A549 (cell line): ENCODE data around the gene GRAP2.

ENCODE experiments used
- CBX2 ChIP-seq: fragments of 200-600 bp; sonication (generic); IDR thresholded peaks from 2 replicates; pipeline ENCODE4 v1.6.1; 2016; ENCODE audit warnings: low read depth, mild to moderate bottlenecking, borderline replicate concordance
- MYC ChIP-seq: IDR thresholded peaks from 2 replicates; pipeline ENCODE4 v1.6.1; 2012; ENCODE audit warnings: mild to moderate bottlenecking, inconsistent platforms, low read length, improper control_type of control experiment, borderline replicate concordance
- RFX5 ChIP-seq: fragments of 450-650 bp; IDR thresholded peaks from 2 replicates; pipeline ENCODE4 v1.7.1; 2014; ENCODE audit warnings: antibody characterized with exemption, mild to moderate bottlenecking, moderate library complexity

GRCh38 chr22:39941601-39942000 lies 40.7 kb downstream of the GRAP2 start:
- TF ChIP-seq MYC = no peak
- TF ChIP-seq RFX5 = no peak
- TF ChIP-seq CBX2 = no peak
